Activated CD4-positive, alpha-beta T cell treated with anti-CD3 and anti-CD28 coated beads, Interleukin-2, amount 10 ng/mL, durations not matched to agents 7 days and 5 days (primary cell): ENCODE data around the gene EMC1. TPM values are rescaled to one million over a fixed set of nuclear protein-coding genes. Genes with fewer than 3 reads are reported as not detected.
"Not testable (repeated sequence)": the region's sequence is repeated elsewhere in the genome, so short reads cannot be mapped to it uniquely, and the experiment has no call there.

Experiments used
- CTCF ChIA-PET: fragments of 350-600 bp; sonication (Branson Sonifier 250); formaldehyde crosslinking; loops from one replicate; lab custom pipeline; 2021; ENCODE audit warnings: antibody characterized with exemption; lab: Charles Lee
- POLR2A ChIA-PET: fragments of 350-600 bp; sonication (Branson Sonifier 250); formaldehyde crosslinking; loops from one replicate; lab custom pipeline; 2021; ENCODE audit warnings: antibody characterized with exemption; lab: Charles Lee
- DNase-seq: peaks from one replicate; pipeline ENCODE4 v3.0.0-alpha.2; 2020
- H3K27ac Mint-ChIP-seq: one replicate; pipeline ENCODE4 v1.8.0; 2021; ENCODE audit warnings: mild to moderate bottlenecking, moderate library complexity, mixed read lengths
- H3K27me3 Mint-ChIP-seq: one replicate; pipeline ENCODE4 v1.8.0; 2021; ENCODE audit warnings: mixed read lengths
- H3K36me3 Mint-ChIP-seq: one replicate; pipeline ENCODE4 v1.8.0; 2021; ENCODE audit warnings: low read depth, mixed read lengths
- H3K4me1 Mint-ChIP-seq: one replicate; pipeline ENCODE4 v1.8.0; 2021; ENCODE audit warnings: mixed read lengths
- H3K4me3 Mint-ChIP-seq: one replicate; pipeline ENCODE4 v1.8.0; 2021; ENCODE audit warnings: mild to moderate bottlenecking, moderate library complexity, mixed read lengths
- H3K9me3 Mint-ChIP-seq: one replicate; pipeline ENCODE4 v1.8.0; 2021; ENCODE audit warnings: mixed read lengths
- total RNA-seq, 2 experiments: library from RNA; stranded (reverse); gene quantifications; one replicate each; pipeline ENCODE4 v1.2.3, GENCODE V29; 2021

Gene EMC1
- total RNA-seq = 10 to 100 TPM; 36.4 to 37.0 TPM

DNA sequence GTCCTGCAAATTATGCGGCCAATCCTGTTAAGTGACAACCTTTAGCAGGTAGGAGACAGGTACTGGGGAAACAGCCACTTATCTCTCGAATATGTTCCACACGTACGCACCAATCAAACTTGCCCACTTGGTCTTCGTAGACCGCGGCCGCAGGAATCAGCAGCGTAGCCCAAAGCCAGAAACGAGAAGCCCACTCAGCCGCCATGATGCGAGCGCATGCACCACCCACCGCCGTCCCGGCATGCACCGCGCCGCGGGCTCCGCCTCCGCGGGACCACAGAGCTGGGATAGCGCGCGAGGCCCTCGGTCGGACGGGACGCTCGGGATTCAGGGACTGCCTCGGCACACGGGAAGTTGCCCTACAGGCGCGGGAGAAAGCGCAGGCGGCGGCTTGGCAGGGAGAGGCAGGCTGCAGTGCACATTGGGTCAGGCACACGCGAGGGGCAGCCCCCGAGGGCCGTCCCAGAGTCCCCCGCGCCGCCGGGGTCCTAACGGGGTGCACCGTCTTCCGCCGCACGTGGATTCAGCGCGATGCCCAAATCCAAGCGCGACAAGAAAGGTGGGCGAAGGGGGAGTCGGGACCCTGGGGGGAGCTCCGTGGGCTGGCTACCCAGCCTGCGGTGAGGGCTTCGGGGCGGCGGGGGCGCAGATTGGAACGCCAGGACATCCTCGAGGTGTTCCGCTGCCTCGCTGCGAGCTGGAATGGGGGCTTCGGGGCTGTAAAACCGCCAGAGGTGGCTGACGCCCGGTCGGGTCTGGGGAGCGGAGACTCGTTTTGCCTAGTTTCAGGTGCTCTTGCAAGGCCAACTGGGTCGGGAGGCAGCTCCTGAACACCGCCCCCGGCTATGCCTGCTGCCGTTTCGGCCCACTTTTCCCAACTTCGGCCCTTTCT is at the start of gene EMC1, which contains the start of gene MRTO4:
EMC1 (minus strand) TSS at position 220 of the 892 bp plus-strand sequence; CDS start at position 205, 15 bp downstream.
MRTO4 (plus strand) TSS at position 501 of the 892 bp plus-strand sequence; CDS start at position 532, 31 bp downstream.
- peak; percentile 89 for DNase-seq
- H3K9me3 Mint-ChIP-seq = no peaks in the 10 kb centered on the region
- peak within 1 kb of the TSS; percentile 97 for H3K27ac Mint-ChIP-seq
- ChIA-PET POLR2A (no interaction called here), CTCF (interaction anchor here (0.6 to 3.6 kb wide), 6 partner anchors 10 to 402 kb away, joined by 3 to 14 read pairs (median 4); no protein-coding TSS in a partner anchor)
- peak within 1 kb of the TSS; percentile 98 for H3K4me3 Mint-ChIP-seq
- peaks cover 37% of the 10 kb centered on the region for H3K4me1 Mint-ChIP-seq
- no peaks in the 10 kb centered on the region for H3K27me3 Mint-ChIP-seq
- H3K36me3 Mint-ChIP-seq = peaks cover under 1% of the 10 kb centered on the region

DNA sequence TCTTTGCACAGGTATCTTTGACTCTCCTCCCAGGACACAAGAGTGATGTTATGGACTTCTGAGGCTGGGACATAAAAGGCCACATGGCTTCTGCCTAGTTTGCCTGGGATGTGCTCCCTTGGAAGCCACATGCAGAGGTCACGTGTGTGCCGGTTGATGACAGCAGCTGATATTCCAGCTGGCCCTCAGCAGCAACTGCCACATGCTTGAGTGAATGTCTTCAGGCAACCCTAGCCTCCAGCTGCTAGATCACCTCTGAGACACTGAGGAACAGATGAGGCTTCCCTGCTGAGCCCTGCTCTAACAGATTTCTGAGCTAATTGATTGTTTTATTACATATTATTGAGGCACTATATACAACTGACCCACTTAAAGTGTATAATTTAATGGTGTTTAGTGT is 48.9 kb upstream of the EMC1 start:
- ChIA-PET POLR2A (no interaction called here), CTCF (no interaction called here)
- Mint-ChIP-seq H3K36me3 (peaks cover 17% of the 10 kb centered on the region), H3K27me3 (no peaks in the 10 kb centered on the region), H3K27ac (no peak overlapping the region), H3K9me3 (peaks cover 13% of the 10 kb centered on the region), H3K4me1 (no peaks in the 10 kb centered on the region), H3K4me3 (no peak overlapping the region)
- no peak for DNase-seq

DNA sequence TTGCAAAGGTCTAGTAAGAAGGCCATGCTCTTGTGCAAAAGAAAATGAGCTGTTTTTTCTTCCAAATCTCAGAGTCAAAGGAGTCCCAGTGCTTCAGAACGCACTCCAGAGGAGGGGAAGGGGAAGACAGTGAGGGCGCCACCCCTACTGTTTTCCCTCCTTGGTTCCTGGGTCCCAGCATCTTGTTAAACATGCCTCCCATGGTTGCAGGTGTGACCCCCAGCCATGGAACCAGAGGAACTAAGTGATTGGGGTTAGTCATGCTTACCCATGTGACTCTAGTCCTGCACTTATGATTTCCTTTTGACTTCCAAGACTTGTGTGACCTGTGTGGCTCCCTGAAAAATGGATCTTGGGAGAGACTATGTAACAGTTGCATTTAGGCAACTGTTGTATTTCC is 43.3 kb upstream of the EMC1 start:
- CTCF ChIA-PET = interaction anchor here (1.3 kb wide), 1 partner anchor 69 kb away, joined by 3 read pairs; no protein-coding TSS in a partner anchor
- POLR2A ChIA-PET = no interaction called here
- H3K4me3 Mint-ChIP-seq = no peak overlapping the region
- H3K9me3 Mint-ChIP-seq = peaks cover 31% of the 10 kb centered on the region
- H3K27me3 Mint-ChIP-seq = peaks cover 3% of the 10 kb centered on the region
- no peak overlapping the region for H3K27ac Mint-ChIP-seq
- peaks cover 14% of the 10 kb centered on the region for H3K36me3 Mint-ChIP-seq
- no peaks in the 10 kb centered on the region for H3K4me1 Mint-ChIP-seq
- DNase-seq = no peak

DNA sequence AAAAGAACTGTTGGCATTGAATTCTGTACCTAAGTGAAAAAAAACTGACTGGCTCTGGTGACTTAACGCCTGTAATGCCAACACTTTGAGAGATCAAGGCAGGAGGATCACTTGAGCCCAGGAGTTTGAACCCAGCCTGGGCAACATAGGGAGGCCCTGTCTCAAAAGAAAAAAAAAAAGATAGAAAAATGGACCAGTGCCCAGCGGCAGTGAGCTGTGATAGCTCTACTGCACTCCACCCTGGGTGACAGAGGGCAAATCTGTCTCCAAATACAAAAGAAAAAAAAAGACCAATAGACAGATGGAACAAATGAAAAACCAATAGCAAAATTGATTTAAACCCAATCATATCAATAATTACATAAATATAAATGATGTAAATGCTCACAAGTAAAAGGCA is 37.9 kb upstream of the EMC1 start:
- POLR2A ChIA-PET = no interaction called here
- no peak for DNase-seq
- peaks cover 1% of the 10 kb centered on the region for H3K36me3 Mint-ChIP-seq
- H3K4me1 Mint-ChIP-seq = peaks cover 8% of the 10 kb centered on the region
- H3K4me3 Mint-ChIP-seq = peak overlapping the region; percentile 47
- H3K27ac Mint-ChIP-seq = no peak overlapping the region
- peaks cover 9% of the 10 kb centered on the region for H3K9me3 Mint-ChIP-seq
- peaks cover 16% of the 10 kb centered on the region for H3K27me3 Mint-ChIP-seq
- CTCF ChIA-PET = interaction anchor here (0.5 kb wide), 1 partner anchor 15 kb away, joined by 3 read pairs; no protein-coding TSS in a partner anchor

DNA sequence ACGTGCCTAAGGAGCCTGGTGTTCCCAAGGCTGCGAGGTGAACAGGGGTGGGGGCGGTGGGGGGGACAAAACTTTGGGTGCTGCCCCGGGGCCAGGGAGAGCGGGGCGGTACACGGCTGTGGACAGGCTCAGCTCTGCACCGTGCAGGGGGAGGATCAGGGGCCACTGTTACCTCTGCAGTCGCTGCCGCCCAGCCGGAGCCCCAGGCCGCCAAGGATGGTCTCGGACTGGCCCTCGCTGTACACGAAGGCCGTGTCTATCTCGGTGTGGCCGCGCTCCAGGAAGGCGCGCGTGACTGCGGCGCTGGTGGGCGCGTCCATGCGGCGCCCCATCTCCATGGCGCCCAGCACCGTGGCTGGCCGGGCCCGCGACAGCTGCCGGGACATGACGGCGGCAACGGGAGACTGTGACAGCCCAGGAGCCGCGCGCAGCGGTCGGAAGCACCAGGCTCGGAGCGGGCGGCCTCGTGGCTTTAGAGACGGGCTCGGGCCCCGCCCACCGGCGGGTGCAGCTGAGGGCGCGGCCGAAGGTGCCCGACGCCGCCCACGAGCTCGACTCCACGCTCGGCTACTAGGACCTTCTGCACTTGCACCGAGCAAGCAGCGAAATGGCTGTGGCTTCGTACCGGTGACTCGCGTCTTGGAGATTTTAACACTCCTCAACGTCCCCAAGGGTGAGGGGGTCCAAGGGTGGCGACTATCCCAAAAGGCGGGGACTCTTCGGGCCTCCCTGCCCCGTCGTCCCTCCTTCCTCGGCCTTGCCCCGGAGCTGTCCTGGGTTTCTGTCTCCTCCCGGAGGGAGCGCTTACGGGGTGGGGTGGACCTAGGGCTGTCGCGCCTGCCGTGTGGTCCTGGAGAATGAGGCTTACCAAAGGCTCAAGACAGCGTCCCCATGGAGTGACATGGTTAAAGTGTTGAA is 37.3 kb upstream of the EMC1 start, which contains the start of gene AKR7A3:
AKR7A3 (minus strand) TSS at position 447 of the 918 bp plus-strand sequence; CDS start at position 386, 61 bp downstream.
- POLR2A ChIA-PET = not testable (repeated sequence)
- peaks cover 16% of the 10 kb centered on the region for H3K27me3 Mint-ChIP-seq
- DNase-seq = peak; percentile 70

DNA sequence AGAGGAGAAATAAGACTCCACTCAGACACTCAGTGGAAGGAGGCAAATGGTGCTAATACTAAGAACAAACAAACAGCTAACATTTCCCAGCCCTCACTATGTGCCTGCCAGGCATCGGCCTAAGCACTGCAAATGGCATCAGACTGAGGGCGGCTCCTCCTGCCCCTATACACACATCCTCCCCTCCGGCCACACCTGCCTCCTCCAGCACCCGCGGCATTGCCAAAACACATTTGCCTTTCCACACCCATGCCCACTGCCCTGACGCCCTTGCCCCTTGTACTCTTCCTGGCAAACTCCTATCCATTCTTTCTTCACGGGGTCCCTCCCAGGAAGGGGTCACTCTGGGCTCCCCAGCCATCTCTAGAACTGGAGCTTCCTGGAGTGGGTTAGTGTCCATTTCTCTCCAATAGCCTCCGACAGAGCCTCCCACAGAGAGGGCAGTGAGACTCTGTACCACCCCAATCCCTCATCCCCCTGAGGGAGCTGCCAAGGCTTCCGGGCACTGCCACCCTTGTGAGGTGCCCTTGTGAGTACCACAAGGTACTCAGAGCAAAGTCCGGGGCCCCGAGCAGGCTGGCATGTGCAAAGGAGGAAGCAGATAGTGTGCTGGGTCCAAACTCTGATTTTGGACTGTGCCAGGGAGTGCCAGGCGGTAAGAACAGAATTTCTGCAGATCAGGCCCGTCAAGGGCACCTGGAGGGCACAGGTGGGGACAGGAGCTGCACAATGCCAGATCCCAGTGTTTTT is 36.3 kb upstream of the EMC1 start:
- Mint-ChIP-seq H3K4me3 (peak overlapping the region; percentile 54), H3K9me3 (peaks cover 4% of the 10 kb centered on the region), H3K4me1 (peaks cover 8% of the 10 kb centered on the region), H3K27me3 (peaks cover 16% of the 10 kb centered on the region), H3K36me3 (no peaks in the 10 kb centered on the region), H3K27ac (no peak overlapping the region)
- ChIA-PET CTCF (interaction anchor here (1.0 kb wide), 1 partner anchor 26 kb away, joined by 3 read pairs; no protein-coding TSS in a partner anchor), POLR2A (no interaction called here)
- DNase-seq = no peak

More for the DNA sequence above, 37.3 kb upstream of the EMC1 start, which contains the start of gene AKR7A3:
- CTCF ChIA-PET, H3K27ac Mint-ChIP-seq, H3K36me3 Mint-ChIP-seq, H3K9me3 Mint-ChIP-seq, H3K4me1 Mint-ChIP-seq: not testable (repeated sequence)
- peak within 1 kb of the TSS; percentile 54 for H3K4me3 Mint-ChIP-seq

DNA sequence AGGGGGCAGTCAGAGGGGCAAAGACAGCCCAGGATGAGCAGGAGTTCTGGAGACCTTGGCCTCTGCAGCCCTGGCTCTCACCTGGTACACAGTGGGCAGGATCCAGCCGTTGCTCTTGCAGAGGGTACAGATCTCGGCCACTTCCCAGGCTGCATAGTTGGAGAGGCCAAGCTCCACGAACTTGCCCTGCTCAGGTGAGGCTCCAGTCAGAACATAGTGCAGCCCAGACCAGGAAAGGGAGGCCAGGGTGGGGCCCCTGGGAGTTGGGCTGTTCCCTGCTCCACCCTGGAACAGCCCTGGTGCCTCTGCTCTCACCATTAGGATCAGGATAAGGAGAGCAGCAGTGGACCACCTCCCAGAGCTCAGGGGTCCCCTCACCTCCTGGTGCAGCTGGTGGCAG is 34.5 kb upstream of the EMC1 start:
- H3K9me3 Mint-ChIP-seq, H3K4me3 Mint-ChIP-seq: not testable (repeated sequence)

DNA sequence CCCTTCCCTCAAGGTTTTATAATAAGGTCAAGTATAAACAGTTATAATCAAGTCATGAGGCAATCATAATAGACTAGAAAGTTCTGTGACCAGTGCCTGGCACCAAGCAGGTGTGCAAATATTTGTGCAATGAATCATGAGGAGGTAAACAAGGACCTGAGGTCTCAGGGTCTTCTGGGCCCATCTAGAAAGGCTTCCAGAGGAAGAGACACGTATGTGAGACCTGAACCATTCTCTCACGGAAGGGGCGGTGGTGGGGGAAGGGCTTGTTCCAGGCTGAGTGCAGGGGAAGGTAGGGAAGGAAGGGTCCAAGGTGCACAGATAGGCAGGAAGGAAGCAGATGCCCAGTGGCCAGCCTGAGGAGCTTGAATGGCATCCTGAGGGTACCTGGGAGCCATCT is 34.0 kb upstream of the EMC1 start:
- H3K27ac Mint-ChIP-seq, POLR2A ChIA-PET, CTCF ChIA-PET: not testable (repeated sequence)

More for the DNA sequence above, 34.5 kb upstream of the EMC1 start:
- POLR2A ChIA-PET, H3K4me1 Mint-ChIP-seq, DNase-seq, H3K27ac Mint-ChIP-seq, H3K36me3 Mint-ChIP-seq, CTCF ChIA-PET: not testable (repeated sequence)
- H3K27me3 Mint-ChIP-seq = peaks cover 16% of the 10 kb centered on the region

DNA sequence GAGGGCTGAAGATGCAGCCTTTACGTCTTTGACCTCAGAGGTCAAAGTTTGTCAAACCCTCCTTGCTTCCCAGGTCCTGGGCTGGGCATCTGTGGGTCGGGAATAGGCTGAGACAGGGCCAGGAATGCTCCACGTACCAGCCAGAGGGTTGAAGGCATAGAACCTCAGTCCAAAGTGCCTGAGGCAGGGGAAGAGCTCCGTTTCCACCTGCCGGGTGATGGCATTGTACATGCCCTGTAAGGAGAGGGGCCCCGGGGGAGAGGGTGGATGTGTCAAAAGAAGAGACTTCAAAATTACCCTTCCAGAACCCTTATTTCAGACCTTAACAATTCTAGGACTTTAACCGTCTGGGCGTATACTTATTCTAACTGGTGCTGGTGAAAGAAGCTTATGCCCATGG is 33.6 kb upstream of the EMC1 start:
- H3K27me3 Mint-ChIP-seq = peaks cover 15% of the 10 kb centered on the region
- CTCF ChIA-PET = interaction anchor here (0.6 kb wide), 1 partner anchor 211 kb away, joined by 3 read pairs; no protein-coding TSS in a partner anchor
- H3K4me3 Mint-ChIP-seq = no peak overlapping the region
- no peaks in the 10 kb centered on the region for H3K36me3 Mint-ChIP-seq
- POLR2A ChIA-PET = no interaction called here
- DNase-seq = no peak
- H3K4me1 Mint-ChIP-seq = peaks cover 8% of the 10 kb centered on the region
- H3K27ac Mint-ChIP-seq = no peak overlapping the region
- no peaks in the 10 kb centered on the region for H3K9me3 Mint-ChIP-seq

More for the DNA sequence above, 34.0 kb upstream of the EMC1 start:
- H3K4me3 Mint-ChIP-seq, H3K9me3 Mint-ChIP-seq, H3K4me1 Mint-ChIP-seq, H3K36me3 Mint-ChIP-seq, DNase-seq: not testable (repeated sequence)
- H3K27me3 Mint-ChIP-seq = peaks cover 16% of the 10 kb centered on the region

DNA sequence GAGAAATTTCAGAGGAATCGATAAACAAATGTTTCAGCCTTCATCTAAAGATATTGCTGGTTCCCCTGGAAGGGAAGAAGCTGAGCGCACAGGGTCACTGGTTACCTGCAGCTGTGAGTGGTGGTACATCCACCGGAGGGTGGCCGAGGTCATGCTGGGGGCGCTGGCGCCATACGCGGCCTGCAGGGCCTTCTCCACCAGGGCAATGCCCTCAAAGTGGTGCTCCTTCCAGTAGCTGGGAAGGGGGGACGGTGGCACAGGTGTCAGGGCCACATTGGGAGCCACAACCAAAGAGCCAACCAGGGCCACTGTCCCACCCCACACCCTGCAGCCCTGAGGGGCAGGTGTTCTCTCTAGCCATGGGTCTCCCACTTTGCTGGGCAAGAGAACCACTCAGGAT is 32.6 kb upstream of the EMC1 start:
- Mint-ChIP-seq H3K4me3 (no peak overlapping the region), H3K27ac (no peak overlapping the region), H3K9me3 (no peaks in the 10 kb centered on the region), H3K27me3 (peaks cover 7% of the 10 kb centered on the region), H3K4me1 (peaks cover 4% of the 10 kb centered on the region), H3K36me3 (no peaks in the 10 kb centered on the region)
- CTCF ChIA-PET = interaction anchor here (0.7 to 1.0 kb wide), 3 partner anchors 9 to 1688 kb away, joined by 3 to 4 read pairs (median 3); no protein-coding TSS in a partner anchor
- no peak for DNase-seq
- POLR2A ChIA-PET = no interaction called here

DNA sequence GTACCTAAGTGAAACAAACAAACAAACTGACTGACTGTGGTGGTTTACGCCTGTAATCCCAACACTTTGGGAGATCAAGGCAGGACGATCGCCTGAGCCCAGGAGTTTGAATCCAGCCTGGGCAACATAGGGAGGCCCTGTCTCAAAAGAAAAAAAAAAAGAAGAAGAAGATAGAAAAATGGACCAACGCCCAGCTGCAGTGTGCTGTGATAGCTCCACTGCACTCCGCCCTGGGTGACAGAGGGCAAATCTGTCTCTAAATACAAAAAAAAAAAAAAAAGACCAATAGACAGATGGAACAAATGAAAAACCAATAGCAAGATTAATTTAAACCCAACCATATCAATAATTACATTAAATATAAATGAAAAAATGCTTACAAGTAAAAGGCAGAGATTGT is 23.3 kb upstream of the EMC1 start:
- Mint-ChIP-seq H3K4me3 (no peak overlapping the region), H3K9me3 (peaks cover 4% of the 10 kb centered on the region), H3K27ac (no peak overlapping the region), H3K27me3 (peaks cover 21% of the 10 kb centered on the region), H3K4me1 (no peaks in the 10 kb centered on the region), H3K36me3 (peaks cover 10% of the 10 kb centered on the region)
- no peak for DNase-seq
- ChIA-PET POLR2A (no interaction called here), CTCF (interaction anchor here (0.6 to 1.0 kb wide), 2 partner anchors 9 to 412 kb away, joined by 3 read pairs; no protein-coding TSS in a partner anchor)
